Effector memory CD8-positive, alpha-beta T cell (primary cell): Measurements from ENCODE around the gene REG4.
"Not testable (repeated sequence)": the region's sequence is repeated elsewhere in the genome, so short reads cannot be mapped to it uniquely, and the experiment has no call there.

ENCODE experiments used
- ATAC-seq: fragments of 150-1000 bp; cut with Tn5 transposase; replicated peaks from 2 replicates; pipeline ENCODE4 v1.10.0; 2021; ENCODE audit warnings: mild to moderate bottlenecking, moderate library complexity
- DNase-seq, 3 experiments: peaks; one replicate each; pipeline ENCODE4 v3.0.0; 2021
- H3K27ac Mint-ChIP-seq, 2 donors: one replicate each; pipeline ENCODE4 v1.8.0; 2022; ENCODE audit warnings: mild to moderate bottlenecking in 2 of 2, mixed read lengths in 2 of 2, moderate library complexity in 2 of 2
- H3K27me3 Mint-ChIP-seq, 2 donors: one replicate each; pipeline ENCODE4 v1.8.0; 2022; ENCODE audit warnings: mixed read lengths in 2 of 2
- H3K36me3 Mint-ChIP-seq: one replicate; pipeline ENCODE4 v1.8.0; 2022; ENCODE audit warnings: mild to moderate bottlenecking, moderate library complexity, mixed read lengths; ENCODE audit not compliant: insufficient read depth
- H3K4me1 Mint-ChIP-seq, 2 donors: one replicate each; pipeline ENCODE4 v1.8.0; 2022; ENCODE audit warnings: low read depth in 2 of 2, mixed read lengths in 2 of 2
- H3K4me3 Mint-ChIP-seq, 2 donors: one replicate each; pipeline ENCODE4 v1.8.0; 2022; ENCODE audit warnings: mild to moderate bottlenecking in 2 of 2, mixed read lengths in 2 of 2, moderate library complexity in 2 of 2
- H3K9me3 Mint-ChIP-seq, 2 donors: one replicate each; pipeline ENCODE4 v1.8.0; 2022; ENCODE audit warnings: mixed read lengths in 2 of 2

Gene REG4

GRCh38 chr1:119799003-119799402 is 12.3 kb downstream of the REG4 start:
- no peaks in the 10 kb centered on the region for H3K4me1 Mint-ChIP-seq
- peaks cover 0 to 19% of the 10 kb centered on the region in 2 donors for H3K27me3 Mint-ChIP-seq
- peaks cover 3% of the 10 kb centered on the region for H3K36me3 Mint-ChIP-seq
- DNase-seq (no peak), ATAC-seq (no peak)
- no peaks in the 10 kb centered on the region for H3K9me3 Mint-ChIP-seq
- no peak overlapping the region for H3K4me3 Mint-ChIP-seq
- no peak overlapping the region for H3K27ac Mint-ChIP-seq

- ATAC-seq = no peak
- H3K36me3 Mint-ChIP-seq = peaks cover 3% of the 10 kb centered on the region
- H3K27me3 Mint-ChIP-seq = peaks cover 0 to 33% of the 10 kb centered on the region in 2 donors
- no peak overlapping the region for H3K27ac Mint-ChIP-seq
- H3K4me3 Mint-ChIP-seq = no peak overlapping the region
- no peaks in the 10 kb centered on the region for H3K4me1 Mint-ChIP-seq
- no peaks in the 10 kb centered on the region for H3K9me3 Mint-ChIP-seq
- no peak for DNase-seq
These were observed 13.7 kb downstream of the REG4 start for GRCh38 chr1:119797606-119798005.

- no peak for ATAC-seq
- H3K27me3 Mint-ChIP-seq = peaks cover 0 to 35% of the 10 kb centered on the region in 2 donors
- DNase-seq = no peak
- no peaks in the 10 kb centered on the region for H3K9me3 Mint-ChIP-seq
- H3K4me3 Mint-ChIP-seq = no peak overlapping the region
- no peak overlapping the region for H3K27ac Mint-ChIP-seq
- H3K36me3 Mint-ChIP-seq = peaks cover 3% of the 10 kb centered on the region
- no peaks in the 10 kb centered on the region for H3K4me1 Mint-ChIP-seq
These were observed 14.1 kb downstream of the REG4 start for GRCh38 chr1:119797162-119797561.

- H3K36me3 Mint-ChIP-seq = no peaks in the 10 kb centered on the region
- H3K4me3 Mint-ChIP-seq = no peak overlapping the region
- DNase-seq (no peak), ATAC-seq (no peak)
- peaks cover 7 to 46% of the 10 kb centered on the region in 2 donors for H3K27me3 Mint-ChIP-seq
- no peak overlapping the region for H3K27ac Mint-ChIP-seq
- no peaks in the 10 kb centered on the region for H3K4me1 Mint-ChIP-seq
- H3K9me3 Mint-ChIP-seq = no peaks in the 10 kb centered on the region
These were observed 15.7 kb downstream of the REG4 start for GRCh38 chr1:119795261-119796200.

- H3K4me1 Mint-ChIP-seq = no peaks in the 10 kb centered on the region
- peaks cover 12 to 53% of the 10 kb centered on the region in 2 donors for H3K27me3 Mint-ChIP-seq
- ATAC-seq = no peak
- DNase-seq = no peak
- no peak overlapping the region for H3K27ac Mint-ChIP-seq
- H3K4me3 Mint-ChIP-seq = no peak overlapping the region
- no peaks in the 10 kb centered on the region for H3K36me3 Mint-ChIP-seq
- no peaks in the 10 kb centered on the region for H3K9me3 Mint-ChIP-seq
These were observed 16.4 kb downstream of the REG4 start for GRCh38 chr1:119794876-119795240.

GRCh38 chr1:119794230-119794875 is 16.9 kb downstream of the REG4 start:
- Mint-ChIP-seq H3K36me3 (no peaks in the 10 kb centered on the region), H3K4me1 (no peaks in the 10 kb centered on the region), H3K4me3 (no peak overlapping the region), H3K9me3 (no peaks in the 10 kb centered on the region), H3K27me3 (peaks cover 12 to 56% of the 10 kb centered on the region in 2 donors), H3K27ac (peak overlapping the region in 1 of 2 donors; percentile 47)
- ATAC-seq (no peak), DNase-seq (no peak)

GRCh38 chr1:119791377-119791776 is 19.9 kb downstream of the REG4 start:
- ATAC-seq (no peak), DNase-seq (no peak)
- Mint-ChIP-seq H3K27me3 (peaks cover 12 to 51% of the 10 kb centered on the region in 2 donors), H3K4me1 (no peaks in the 10 kb centered on the region), H3K36me3 (no peaks in the 10 kb centered on the region), H3K9me3 (no peaks in the 10 kb centered on the region), H3K4me3 (no peak overlapping the region), H3K27ac (no peak overlapping the region)

- DNase-seq = no peak
- no peak for ATAC-seq
- Mint-ChIP-seq H3K9me3 (no peaks in the 10 kb centered on the region), H3K36me3 (no peaks in the 10 kb centered on the region), H3K4me1 (no peaks in the 10 kb centered on the region), H3K27me3 (peaks cover 12 to 58% of the 10 kb centered on the region in 2 donors), H3K27ac (no peak overlapping the region), H3K4me3 (no peak overlapping the region)
These were observed 20.6 kb downstream of the REG4 start for GRCh38 chr1:119790451-119791198.

- DNase-seq (no peak), ATAC-seq (no peak)
- no peak overlapping the region for H3K4me3 Mint-ChIP-seq
- H3K9me3 Mint-ChIP-seq = no peaks in the 10 kb centered on the region
- H3K4me1 Mint-ChIP-seq = no peaks in the 10 kb centered on the region
- peaks cover 12 to 42% of the 10 kb centered on the region in 2 donors for H3K27me3 Mint-ChIP-seq
- H3K27ac Mint-ChIP-seq = no peak overlapping the region
- no peaks in the 10 kb centered on the region for H3K36me3 Mint-ChIP-seq
These were observed 23.5 kb downstream of the REG4 start for GRCh38 chr1:119787776-119788175.

GRCh38 chr1:119786473-119787050 is 24.7 kb downstream of the REG4 start:
- not testable (repeated sequence) for DNase-seq, H3K36me3 Mint-ChIP-seq, H3K9me3 Mint-ChIP-seq, H3K4me3 Mint-ChIP-seq, H3K4me1 Mint-ChIP-seq, H3K27ac Mint-ChIP-seq, ATAC-seq
- H3K27me3 Mint-ChIP-seq = peaks cover 12 to 45% of the 10 kb centered on the region in 2 donors

GRCh38 chr1:119786046-119786445 is 25.2 kb downstream of the REG4 start:
- DNase-seq, H3K9me3 Mint-ChIP-seq, H3K27ac Mint-ChIP-seq, H3K36me3 Mint-ChIP-seq, ATAC-seq, H3K4me1 Mint-ChIP-seq, H3K4me3 Mint-ChIP-seq: not testable (repeated sequence)
- H3K27me3 Mint-ChIP-seq = peaks cover 10 to 39% of the 10 kb centered on the region in 2 donors

- no peaks in the 10 kb centered on the region for H3K9me3 Mint-ChIP-seq
- H3K27ac Mint-ChIP-seq = no peak overlapping the region
- H3K36me3 Mint-ChIP-seq = no peaks in the 10 kb centered on the region
- peaks cover 0 to 2% of the 10 kb centered on the region in 2 donors for H3K4me1 Mint-ChIP-seq
- DNase-seq (no peak), ATAC-seq (no peak)
- H3K4me3 Mint-ChIP-seq = no peak overlapping the region
- H3K27me3 Mint-ChIP-seq = peaks cover 5 to 34% of the 10 kb centered on the region in 2 donors
These were observed 27.0 kb downstream of the REG4 start for GRCh38 chr1:119784191-119784781.
